Measurements from ENCODE around the gene NUP85.
"Not testable (repeated sequence)": the region's sequence is repeated elsewhere in the genome, so short reads cannot be mapped to it uniquely, and the experiment has no call there.

Gene NUP85

GRCh38 chr17:75205793-75206163 lies 299 bp downstream of the NUP85 start:
- H3K4me3 ChIP-seq (ENCODE audit: low read depth, low read length) = peak overlapping the region; percentile 98
- no peak for TF ChIP-seq CTCF (IDR thresholded peaks at IDR 0.05; ENCODE audit: low read depth, low read length)

- H3K4me3 ChIP-seq (ENCODE audit: low read depth, low read length) = not testable (repeated sequence)
These were observed 1.6 kb downstream of the NUP85 start for GRCh38 chr17:75207050-75207407.

- H3K4me3 ChIP-seq (ENCODE audit: low read depth, low read length) = no peak overlapping the region
- no peak for TF ChIP-seq CTCF (IDR thresholded peaks at IDR 0.05; ENCODE audit: low read depth, low read length)
These were observed 2.3 kb downstream of the NUP85 start for GRCh38 chr17:75207760-75208159.

- TF ChIP-seq CTCF (IDR thresholded peaks at IDR 0.05; ENCODE audit: low read depth, low read length) = no peak
- H3K4me3 ChIP-seq (ENCODE audit: low read depth, low read length) = no peak overlapping the region
These were observed 2.7 kb downstream of the NUP85 start for GRCh38 chr17:75208161-75208560.

GRCh38 chr17:75209061-75209460 lies 3.6 kb downstream of the NUP85 start:
- TF ChIP-seq CTCF (IDR thresholded peaks at IDR 0.05; ENCODE audit: low read depth, low read length) = no peak
- H3K4me3 ChIP-seq (ENCODE audit: low read depth, low read length) = no peak overlapping the region

- TF ChIP-seq CTCF (IDR thresholded peaks at IDR 0.05; ENCODE audit: low read depth, low read length) = no peak
- H3K4me3 ChIP-seq (ENCODE audit: low read depth, low read length) = no peak overlapping the region
These were observed 12.7 kb downstream of the NUP85 start for GRCh38 chr17:75218131-75218530.

GRCh38 chr17:75219815-75220214 lies 14.3 kb downstream of the NUP85 start:
- no peak overlapping the region for H3K4me3 ChIP-seq (ENCODE audit: low read depth, low read length)
- no peak for TF ChIP-seq CTCF (IDR thresholded peaks at IDR 0.05; ENCODE audit: low read depth, low read length)

- no peak for TF ChIP-seq CTCF (IDR thresholded peaks at IDR 0.05; ENCODE audit: low read depth, low read length)
These were observed 19.5 kb downstream of the NUP85 start for GRCh38 chr17:75225016-75225415.

More at GRCh38 chr17:75225016-75225415, 19.5 kb downstream of the NUP85 start:
- no peak overlapping the region for H3K4me3 ChIP-seq (ENCODE audit: low read depth, low read length)
